ENCODE results near the gene CIDEC.
"Not testable (repeated sequence)": the region's sequence is repeated elsewhere in the genome, so short reads cannot be mapped to it uniquely, and the experiment has no call there.

Gene CIDEC

DNA sequence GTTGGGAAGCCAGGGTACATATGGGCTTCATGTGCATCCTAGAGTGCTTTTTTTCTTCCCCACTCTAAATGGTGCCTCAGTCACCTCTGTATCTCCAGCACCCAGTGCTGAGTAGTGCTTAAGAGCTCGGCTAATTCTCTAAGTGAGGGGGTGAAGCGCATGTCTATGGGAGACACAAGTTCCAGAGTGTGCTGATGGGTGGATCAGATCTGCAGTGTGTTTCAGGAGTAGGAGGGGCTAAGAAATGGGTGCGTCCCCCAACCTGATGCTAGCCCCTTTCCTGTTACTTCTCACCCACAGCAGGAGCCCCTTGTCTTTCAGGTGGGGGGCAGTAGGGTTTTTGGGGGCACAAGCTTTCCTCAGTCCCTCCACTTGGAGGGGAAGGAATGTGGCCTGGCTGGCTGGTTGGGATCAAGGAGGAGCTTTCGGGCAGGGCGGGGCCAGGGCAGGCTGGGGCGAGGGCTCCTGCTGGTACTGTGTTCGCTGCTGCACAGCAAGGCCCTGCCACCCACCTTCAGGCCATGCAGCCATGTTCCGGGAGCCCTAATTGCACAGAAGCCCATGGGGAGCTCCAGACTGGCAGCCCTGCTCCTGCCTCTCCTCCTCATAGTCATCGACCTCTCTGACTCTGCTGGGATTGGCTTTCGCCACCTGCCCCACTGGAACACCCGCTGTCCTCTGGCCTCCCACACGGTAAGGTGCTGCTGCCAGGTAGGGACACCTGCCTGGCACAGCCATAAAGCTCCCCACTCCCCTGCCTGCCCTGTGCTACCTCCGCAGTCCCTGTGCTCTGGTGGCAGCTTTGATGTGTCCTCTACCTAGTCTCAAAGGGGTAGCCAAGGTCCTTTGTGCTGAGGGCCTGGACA, 22.6 kb upstream of the CIDEC start, which contains the start of gene IL17RE:
Gene IL17RE, plus strand, starts transcription at position 477 of the 866 bp plus-strand sequence. Its CDS starts 85 bp downstream, at position 562.
- FAIRE-seq (no peak), DNase-seq (ENCODE audit: insufficient read length, low spot score) (no peak)

DNA sequence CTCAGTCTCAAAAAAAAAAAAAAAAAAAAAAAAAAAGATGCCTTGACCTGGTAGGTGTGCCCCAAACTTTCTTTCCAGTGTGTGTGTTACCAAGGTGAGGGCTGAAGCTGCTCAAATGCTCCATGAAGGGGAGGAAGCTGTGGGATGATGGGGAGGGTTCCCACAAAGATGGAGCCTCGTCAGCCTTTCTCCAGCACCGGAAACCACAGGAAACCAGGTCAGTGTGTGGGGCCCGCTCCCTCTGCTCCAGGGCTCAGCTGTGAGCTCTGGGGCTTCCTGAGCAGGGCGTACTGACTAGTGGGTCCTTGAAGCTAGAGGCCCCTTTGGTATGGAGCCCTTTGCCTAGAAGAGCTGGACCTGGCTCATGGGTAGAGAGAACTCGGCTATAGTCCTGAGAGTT, 21.9 kb upstream of the CIDEC start:
- DNase-seq (ENCODE audit: insufficient read length, low spot score) (no peak), FAIRE-seq (no peak)

DNA sequence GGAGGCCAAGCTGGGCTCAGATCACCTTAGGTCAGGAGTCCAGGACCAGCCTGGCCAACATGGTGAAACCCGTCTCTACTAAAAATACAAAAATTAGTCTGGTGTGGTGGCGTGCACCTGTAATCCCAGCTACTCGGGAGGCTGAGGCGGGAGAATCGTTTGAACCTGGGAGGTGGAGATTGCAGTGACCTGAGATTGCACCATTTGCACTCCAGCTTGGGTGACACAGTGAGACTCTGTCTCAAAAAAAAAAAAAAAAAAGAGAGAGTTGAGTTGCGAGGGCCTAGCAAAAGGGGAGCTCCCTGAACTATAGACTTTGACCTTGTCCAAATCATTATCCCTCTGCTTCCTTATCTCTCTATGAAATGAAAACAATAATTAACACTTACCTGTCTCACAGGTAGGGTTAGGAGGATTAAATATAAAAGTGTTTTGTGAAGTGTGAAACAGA, 20.9 kb upstream of the CIDEC start:
- FAIRE-seq; DNase-seq (ENCODE audit: insufficient read length, low spot score): not testable (repeated sequence)

DNA sequence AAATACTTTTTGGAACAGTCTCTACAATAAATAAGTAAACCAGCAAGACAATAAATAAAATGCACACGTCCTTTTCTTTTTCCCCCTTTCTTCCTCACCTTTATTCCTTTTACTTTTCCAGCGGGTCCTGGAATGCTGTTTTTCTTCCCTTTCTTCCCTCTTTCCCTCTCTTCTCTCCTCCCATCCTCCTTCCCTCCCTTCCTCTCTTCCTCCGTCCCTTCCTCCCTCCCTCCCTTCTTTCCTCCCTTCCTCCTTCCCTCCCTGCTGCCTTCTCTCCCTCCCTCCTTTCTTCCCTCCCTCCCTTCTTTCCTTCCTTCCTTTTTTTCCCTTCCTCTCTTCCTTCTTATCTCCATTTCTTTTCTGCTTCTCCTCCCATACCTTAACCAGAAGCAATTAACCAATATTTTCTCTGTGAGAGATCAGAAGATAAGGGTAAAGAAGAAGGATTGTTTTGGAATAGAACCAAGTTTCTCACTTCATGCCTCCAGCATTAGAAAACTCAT, 19.3 kb upstream of the CIDEC start:
- FAIRE-seq (no peak), DNase-seq (ENCODE audit: insufficient read length, low spot score) (no peak)

DNA sequence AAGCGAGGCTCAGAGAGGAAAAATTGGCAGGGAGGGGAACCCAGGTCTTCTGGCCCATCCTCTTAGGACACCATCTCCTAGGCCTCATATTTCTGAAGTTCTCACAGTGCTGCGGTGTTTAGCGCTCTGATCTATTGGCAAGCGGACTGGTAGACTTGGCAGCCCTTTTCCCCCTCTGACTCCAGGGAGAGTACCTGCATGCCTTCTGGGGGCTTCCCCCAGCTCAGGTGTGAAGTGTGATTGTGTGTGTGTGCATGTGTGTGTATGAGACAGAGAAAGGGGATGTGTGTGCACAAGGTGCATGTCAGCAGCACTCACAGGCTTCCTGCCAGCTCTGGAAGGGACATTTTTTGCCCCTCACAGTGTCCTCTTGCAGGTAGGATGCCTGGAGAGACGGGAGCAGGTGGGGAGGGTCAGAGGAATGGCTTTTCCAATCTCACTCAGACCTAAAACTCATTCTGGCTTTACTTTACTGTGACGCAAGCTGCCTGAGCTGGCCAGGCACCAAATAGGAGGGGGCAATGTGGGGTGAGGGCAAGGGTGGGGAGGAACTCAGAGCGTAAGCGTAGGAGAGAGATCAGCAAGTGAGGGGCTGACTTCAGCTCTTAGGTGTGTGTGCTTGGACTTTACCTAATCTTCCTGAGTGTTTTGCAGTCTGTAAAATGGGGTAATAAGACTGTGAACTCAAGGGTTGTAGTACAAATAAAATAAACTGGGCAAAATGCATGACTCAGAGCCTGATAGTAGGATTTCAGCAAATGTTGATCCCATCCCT, 18.6 kb upstream of the CIDEC start:
- FAIRE-seq = no peak
- no peak for DNase-seq (ENCODE audit: insufficient read length, low spot score)

DNA sequence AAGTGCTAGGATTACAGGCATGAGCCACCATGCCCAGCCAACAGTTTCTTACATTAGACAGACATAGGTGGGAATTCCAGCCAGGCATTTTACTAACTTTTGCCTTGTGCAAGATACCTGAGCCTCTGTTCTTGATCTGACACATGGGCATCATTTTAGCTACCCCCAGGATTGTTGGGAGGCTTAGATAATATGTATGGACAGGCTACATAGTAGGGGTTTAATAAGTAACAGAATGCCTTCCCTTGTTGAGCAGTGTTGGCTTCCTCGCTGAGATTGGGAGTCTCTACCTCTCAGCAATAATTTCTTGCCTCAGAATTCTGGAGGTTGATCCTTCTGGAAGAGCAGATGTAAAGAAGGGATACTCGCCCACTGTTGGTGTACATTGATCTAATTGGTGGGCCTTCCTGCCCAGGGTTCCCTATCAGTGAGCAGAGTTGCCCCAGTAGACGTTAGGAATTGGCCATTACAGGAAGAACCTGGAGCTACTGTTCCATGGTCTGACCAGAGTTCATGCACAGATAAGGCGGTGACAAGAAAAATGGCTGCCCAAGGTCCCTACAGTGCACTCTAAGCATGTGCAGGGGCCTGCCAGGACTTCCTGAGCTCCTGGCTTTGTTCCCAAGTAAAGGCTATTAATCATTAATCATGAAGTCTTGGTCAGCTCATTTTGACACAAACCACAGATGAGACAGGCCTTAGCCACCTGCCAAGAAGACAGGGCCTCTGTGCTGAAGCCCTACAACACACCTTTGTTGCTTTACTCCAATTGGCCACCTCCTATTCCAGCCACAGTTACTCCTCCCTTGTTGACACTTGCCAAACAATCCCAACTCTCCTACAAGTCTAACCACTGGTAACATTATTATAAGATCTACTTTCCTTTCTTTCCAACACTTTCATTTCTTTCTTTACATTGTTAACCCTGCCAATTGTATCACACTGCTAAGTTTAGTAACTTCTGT, 17.6 kb upstream of the CIDEC start:
- no peak for DNase-seq (ENCODE audit: insufficient read length, low spot score)
- no peak for FAIRE-seq

DNA sequence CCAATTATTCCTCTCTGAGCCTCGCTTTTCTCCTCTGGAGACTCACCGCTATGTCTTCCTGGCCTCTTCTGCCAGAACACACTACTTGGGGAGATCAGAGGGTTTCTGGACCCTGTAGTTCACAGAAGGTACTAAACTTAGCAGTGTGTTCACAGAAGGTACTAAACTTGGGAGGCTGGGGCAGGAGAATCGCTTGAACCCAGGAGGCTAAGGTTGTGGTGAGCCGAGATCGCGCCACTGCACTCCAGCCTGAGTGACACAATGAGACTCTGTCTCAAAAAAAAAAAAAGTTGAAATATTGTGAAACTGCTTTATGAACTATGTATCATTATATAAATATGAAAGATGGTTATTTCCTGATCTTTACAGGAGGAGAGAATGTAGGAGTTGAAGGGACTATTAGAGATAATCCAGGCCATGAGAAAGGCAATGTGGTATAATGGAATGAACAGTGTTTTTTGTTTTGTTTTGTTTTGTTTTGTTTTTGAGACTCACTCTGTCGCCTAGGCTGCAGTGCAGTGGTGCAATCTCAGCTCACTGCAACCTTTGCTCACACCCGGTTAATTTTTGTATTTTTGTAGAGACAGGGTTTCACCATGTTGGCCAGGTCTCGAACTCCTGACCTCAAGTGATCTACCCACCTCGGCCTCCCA, 16.8 kb upstream of the CIDEC start:
- DNase-seq (ENCODE audit: insufficient read length, low spot score); FAIRE-seq: not testable (repeated sequence)

DNA sequence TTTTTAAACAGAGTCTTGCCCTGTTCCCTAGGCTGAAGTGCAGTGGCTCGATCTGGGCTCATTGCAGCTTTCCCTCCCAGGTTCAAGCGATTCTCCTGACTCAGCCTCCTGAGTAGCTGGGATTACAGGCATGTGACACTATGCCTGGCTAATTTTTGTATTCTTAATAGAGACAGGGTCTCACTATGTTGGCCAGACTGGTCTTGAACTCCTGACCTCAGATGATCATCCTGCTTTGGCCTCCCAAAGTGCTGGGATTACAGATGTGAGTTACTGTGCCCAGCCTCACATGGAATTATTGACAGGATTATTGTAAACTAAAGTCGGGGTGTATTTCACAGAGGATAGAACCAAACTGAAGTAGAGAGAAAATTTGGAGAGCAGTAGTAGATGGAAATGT, 15.7 kb upstream of the CIDEC start:
- not testable (repeated sequence) for DNase-seq (ENCODE audit: insufficient read length, low spot score); FAIRE-seq

DNA sequence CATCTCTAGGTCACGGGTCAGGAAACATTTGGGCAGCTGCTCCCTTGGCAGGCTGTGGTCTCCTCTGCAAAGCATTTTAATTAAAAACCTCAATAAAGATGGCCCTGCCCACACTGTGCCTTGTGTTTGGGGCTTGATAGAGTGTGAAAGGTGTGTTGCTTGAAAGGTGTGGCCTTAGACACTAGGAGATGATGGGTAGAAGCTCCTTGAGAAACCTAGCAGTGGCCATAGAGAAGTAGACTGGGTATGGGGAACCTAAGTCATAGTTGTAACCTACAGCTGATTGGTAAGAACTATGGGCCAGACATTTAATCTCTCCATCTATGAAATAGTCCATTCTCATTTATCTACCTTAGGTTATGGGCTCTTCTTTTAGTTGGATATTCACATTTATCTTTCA, 13.7 kb upstream of the CIDEC start:
- no peak for DNase-seq (ENCODE audit: insufficient read length, low spot score)
- FAIRE-seq = no peak

DNA sequence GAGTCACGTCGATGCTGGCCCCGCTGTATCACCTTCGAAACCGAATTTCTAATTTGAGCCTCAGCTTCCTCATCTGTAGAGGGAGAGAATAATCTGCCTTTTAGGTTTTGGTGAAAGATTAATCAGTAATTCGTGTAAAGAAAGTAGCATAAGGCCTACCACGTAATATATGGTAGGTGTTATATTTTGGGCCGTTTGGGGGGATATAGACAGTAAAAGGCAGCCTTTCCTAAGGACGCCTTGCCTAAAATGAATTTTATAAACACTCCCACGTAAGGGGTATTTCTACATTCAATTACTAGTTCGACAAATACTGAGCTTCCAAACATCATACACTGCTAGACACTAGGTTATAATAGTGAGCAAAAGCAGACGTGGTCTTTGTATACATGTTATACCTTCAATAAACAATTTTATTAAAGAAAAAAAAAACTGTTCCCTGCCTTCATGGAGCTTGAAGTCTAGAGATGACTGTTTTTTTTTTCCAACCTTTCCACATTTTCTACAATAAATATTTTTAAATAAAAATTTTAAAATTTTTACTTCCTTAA, 11.1 kb upstream of the CIDEC start:
- FAIRE-seq = no peak

DNA sequence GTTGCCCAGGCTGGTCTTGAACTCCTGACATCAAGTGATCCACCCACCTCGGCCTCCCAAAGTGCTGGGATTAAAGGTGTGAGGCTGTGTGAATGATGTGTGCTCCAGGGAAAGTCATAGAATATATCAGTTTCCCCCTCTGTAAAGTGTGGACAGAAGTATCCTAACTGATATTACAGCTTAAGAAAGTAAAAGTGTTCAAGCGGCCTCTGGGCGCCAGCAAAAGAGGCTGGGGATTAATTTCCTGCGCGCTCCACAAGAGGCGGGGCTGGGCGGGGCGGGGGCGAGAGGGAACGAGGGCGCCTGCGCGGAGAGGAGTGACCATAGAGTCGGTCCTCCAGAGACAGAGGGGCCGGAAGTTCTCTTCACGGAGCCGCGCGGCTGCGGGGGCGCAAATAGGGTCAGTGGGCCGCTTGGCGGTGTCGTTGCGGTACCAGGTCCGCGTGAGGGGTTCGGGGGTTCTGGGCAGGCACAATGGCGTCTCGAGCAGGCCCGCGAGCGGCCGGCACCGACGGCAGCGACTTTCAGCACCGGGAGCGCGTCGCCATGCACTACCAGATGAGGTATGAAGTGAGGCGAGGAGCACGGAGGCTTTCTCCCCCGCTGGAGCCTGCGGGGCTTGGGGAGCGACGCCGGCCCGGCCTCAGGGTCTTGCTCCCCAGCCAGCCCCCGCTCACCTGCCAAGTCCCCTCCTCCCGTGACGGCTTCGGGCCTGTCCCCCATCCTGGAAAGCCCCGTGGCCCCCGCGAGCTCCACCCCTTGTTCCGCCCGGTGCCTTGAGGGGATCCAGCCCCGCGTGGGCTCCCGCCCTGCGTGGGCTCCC, 10.4 kb upstream of the CIDEC start, which contains the start of gene JAGN1:
Gene JAGN1, plus strand, starts transcription at position 362 of the 823 bp plus-strand sequence. Its CDS starts 113 bp downstream, at position 475.
- FAIRE-seq (no peak), DNase-seq (ENCODE audit: insufficient read length, low spot score) (peak; percentile 71)

More for the DNA sequence above, 11.1 kb upstream of the CIDEC start:
- DNase-seq (ENCODE audit: insufficient read length, low spot score) = no peak

DNA sequence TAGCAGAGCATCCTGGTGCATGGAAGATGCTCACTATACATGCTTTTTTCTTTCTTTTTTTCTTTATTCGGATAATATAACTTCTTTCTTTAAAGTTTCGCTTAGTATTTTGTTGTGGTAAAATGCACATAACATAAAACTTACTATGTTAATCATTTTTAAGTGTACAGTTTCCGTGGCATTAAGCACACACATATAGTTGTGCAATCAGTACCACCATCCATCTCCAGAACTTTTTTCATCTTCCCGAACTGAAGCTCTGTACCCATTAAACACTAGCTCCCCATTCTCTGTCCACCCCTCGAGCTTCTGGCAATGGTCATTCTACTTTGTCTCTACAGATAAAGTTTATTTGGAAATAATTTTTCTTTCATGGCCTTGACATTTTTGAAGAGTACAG, 9.4 kb upstream of the CIDEC start:
- DNase-seq (ENCODE audit: insufficient read length, low spot score) (no peak), FAIRE-seq (no peak)

DNA sequence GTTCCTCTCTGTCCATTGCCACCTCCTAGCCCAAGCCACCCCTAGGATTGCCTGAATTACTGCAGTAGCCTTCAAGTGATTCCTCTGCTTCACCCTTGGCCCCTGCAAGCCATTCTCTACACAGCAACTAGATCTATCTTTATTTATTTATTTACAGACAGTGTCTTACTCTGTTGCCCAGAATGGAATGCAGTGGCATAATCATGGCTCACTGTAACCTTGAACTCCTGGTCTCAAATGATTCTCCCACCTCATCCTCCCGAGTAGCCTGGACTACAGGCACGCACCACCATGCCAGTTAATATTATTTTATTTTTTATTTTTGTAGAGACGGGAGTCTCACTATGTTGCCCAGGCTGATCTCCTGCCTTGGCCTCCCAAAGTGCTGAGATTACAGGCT, 8.5 kb upstream of the CIDEC start:
- DNase-seq (ENCODE audit: insufficient read length, low spot score) (no peak), FAIRE-seq (no peak)

DNA sequence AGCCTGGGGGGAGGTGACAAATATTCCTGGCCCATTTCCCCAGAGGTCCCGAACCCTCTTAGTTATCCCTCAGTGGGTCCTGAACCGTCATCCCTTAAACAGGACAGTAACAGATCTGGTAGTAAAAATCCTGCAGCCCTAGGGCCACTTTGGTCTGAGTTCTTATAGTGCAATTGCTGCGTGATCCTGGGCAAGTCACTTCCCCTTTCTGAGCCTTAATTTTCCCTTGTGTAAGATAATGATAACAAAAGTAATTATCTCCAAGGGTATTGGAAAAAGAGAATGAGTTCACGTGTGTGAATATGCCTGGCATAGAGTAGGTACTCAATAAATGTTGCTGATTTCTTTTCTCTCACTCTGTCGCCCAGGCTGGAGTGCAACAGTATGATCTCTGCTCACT, 7.4 kb upstream of the CIDEC start:
- FAIRE-seq = no peak

DNA sequence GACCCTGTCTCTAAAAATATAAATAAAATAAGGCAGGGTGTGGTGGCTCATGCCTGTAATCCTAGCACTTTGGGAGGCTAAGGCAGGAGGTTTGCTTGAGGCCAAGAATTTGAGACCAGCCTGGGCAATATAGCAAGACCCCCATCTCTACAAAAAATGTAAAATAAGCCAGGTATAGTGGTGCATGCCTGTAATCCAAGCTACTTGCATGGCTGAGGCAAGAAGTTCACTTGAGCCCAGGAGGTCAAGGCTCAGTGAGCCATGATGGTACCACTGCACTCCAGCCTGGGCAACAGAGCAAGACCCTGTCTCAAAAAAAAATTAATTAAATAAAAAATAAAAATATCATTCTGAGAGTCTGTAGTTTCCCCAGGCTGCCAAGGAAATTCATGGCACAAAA, 6.3 kb upstream of the CIDEC start:
- no peak for DNase-seq (ENCODE audit: insufficient read length, low spot score)
- FAIRE-seq = no peak

More for the DNA sequence above, 7.4 kb upstream of the CIDEC start:
- no peak for DNase-seq (ENCODE audit: insufficient read length, low spot score)

DNA sequence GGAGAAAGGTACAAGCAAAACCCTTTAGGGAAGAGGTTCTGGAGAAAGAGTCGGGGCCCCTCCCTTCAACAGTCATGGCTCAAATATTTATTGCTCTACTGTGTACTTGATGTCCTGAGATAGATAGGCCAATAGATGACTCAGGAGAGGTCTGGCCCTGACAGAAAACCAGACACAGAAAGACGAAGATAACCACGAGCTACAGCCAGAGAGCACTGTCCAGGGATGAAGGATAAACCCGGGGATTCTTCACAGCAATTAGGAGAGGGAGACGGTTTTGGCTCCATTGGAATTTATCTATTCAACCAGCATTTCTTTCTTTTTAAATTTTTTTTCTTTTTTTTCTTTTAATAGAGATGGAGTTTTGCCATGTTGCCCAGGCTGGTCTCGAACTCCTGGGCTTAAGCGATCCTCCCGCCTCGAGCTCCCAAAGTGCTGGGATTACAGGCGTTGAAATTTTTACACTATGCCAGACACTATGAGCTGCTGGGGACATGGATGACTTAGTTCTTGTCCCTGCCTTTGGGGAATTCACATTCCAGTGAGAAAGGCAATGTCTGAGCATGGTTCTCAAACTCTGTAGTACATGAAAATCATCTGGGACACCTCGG, 4.6 kb upstream of the CIDEC start:
- peak; percentile 84 for DNase-seq (ENCODE audit: insufficient read length, low spot score)
- FAIRE-seq = no peak

DNA sequence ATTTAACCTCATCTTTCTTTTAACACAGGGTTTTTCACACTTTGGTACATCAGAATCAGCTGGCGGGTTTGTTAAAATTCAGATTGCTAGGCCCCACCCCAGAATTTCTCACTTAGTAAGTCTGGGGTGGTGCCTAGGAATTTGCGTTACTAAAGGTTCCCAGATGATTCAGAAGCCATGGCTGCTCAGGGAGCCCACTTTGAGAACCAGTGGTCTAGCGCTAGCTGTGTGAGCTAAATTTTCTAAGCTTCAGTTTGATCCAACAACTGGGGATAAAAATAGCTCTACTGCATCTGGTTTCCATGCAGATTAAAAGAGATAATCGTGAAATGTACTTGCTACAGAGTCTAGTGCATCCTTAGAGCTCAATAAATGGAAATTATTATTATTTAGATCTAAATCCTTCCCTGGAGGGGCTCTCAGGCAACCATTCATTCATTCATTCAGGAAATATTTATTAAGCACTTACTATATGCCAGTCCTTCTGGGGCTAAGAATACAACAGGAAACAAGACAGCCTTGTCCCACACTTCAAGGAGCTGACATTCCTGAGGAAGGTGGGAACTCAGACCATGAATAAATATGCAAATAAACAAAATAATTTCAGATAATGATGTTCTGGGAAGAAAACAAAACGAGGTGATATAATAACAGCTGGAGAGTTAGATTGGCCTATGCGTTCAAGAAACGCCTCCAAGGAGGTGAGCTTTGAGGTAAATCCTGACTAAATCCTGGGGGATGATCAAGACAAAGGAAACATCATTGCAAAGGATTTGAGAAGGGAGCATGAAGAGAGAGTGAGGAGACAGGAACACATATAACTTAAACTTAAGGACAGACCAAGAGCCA, 3.9 kb upstream of the CIDEC start:
- no peak for DNase-seq (ENCODE audit: insufficient read length, low spot score)
- no peak for FAIRE-seq

Data from HTR-8/SVneo (cell line).